ENCODE measurements around the gene DUSP18. TPM values are rescaled to one million over a fixed set of nuclear protein-coding genes. Genes with fewer than 3 reads are reported as not detected.
A peak's percentile ranks its signal among the peaks of the same experiment; 100 is the strongest.

DUSP18 gene
- total and polyA plus RNA-seq, 2 experiments from 2014 or later, result 7.7 to 7.9 TPM

- WGBS (ENCODE audit: low lambda C conversion rate, missing lambda C conversion rate), result 61% methylated on average over 5 of the region's 5 CpGs
- no peak for DNase-seq (ENCODE audit: low spot score)
Observed at GRCh38 chr22:30650508-30651116, 17.1 kb downstream of the DUSP18 start.

GRCh38 chr22:30649430-30650007, 18.2 kb downstream of the DUSP18 start:
- no peak overlapping the region for H2AFZ ChIP-seq
- WGBS (ENCODE audit: low lambda C conversion rate, missing lambda C conversion rate), result 57% methylated on average over 7 of the region's 7 CpGs
- no peak overlapping the region for H3K27ac ChIP-seq
- no peaks in the 10 kb centered on the region for H3K79me2 ChIP-seq
- no peak overlapping the region for H3K4me2 ChIP-seq
- no peaks in the 10 kb centered on the region for H3K9me2 ChIP-seq (replicated peaks; ENCODE audit: insufficient read depth)
- peaks cover 5% of the 10 kb centered on the region for H3K4me1 ChIP-seq (ENCODE audit: insufficient read depth)
- no peaks in the 10 kb centered on the region for H3K27me3 ChIP-seq
- no peaks in the 10 kb centered on the region for H3K36me3 ChIP-seq (replicated peaks; ENCODE audit: insufficient read depth, low read depth)
- TF ChIP-seq EZH2phosphoT487 (IDR thresholded peaks at IDR 0.05; ENCODE audit: low read depth, severe bottlenecking, unreplicated experiment) (no peak), EZH2 (IDR thresholded peaks at IDR 0.05; ENCODE audit: borderline replicate concordance) (no peak), CTCF (IDR thresholded peaks at IDR 0.05; ENCODE audit: poor library complexity) (no peak)
- no peaks in the 10 kb centered on the region for H3K9me3 ChIP-seq (ENCODE audit: low read depth)
- no peaks in the 10 kb centered on the region for H4K20me1 ChIP-seq (ENCODE audit: insufficient read depth, poor library complexity, severe bottlenecking)
- no peak overlapping the region for H3K4me3 ChIP-seq
- peak; percentile 76 for DNase-seq (ENCODE audit: low spot score)

More at GRCh38 chr22:30650508-30651116, 17.1 kb downstream of the DUSP18 start:
- Histone ChIP-seq H2AFZ (no peak overlapping the region), H3K9me3 (ENCODE audit: low read depth) (no peaks in the 10 kb centered on the region), H4K20me1 (ENCODE audit: insufficient read depth, poor library complexity, severe bottlenecking) (no peaks in the 10 kb centered on the region), H3K27ac (no peak overlapping the region), H3K27me3 (no peaks in the 10 kb centered on the region), H3K79me2 (no peaks in the 10 kb centered on the region), H3K4me1 (ENCODE audit: insufficient read depth) (peaks cover 5% of the 10 kb centered on the region), H3K9me2 (replicated peaks; ENCODE audit: insufficient read depth) (no peaks in the 10 kb centered on the region), H3K4me2 (no peak overlapping the region), H3K4me3 (no peak overlapping the region), H3K36me3 (replicated peaks; ENCODE audit: insufficient read depth, low read depth) (no peaks in the 10 kb centered on the region)
- TF ChIP-seq CTCF (IDR thresholded peaks at IDR 0.05; ENCODE audit: poor library complexity) (no peak), EZH2phosphoT487 (IDR thresholded peaks at IDR 0.05; ENCODE audit: low read depth, severe bottlenecking, unreplicated experiment) (no peak), EZH2 (IDR thresholded peaks at IDR 0.05; ENCODE audit: borderline replicate concordance) (no peak)

GRCh38 chr22:30648825-30649224, 18.9 kb downstream of the DUSP18 start:
- H3K9me2 ChIP-seq (replicated peaks; ENCODE audit: insufficient read depth), result no peaks in the 10 kb centered on the region
- H3K4me1 ChIP-seq (ENCODE audit: insufficient read depth), result peaks cover 5% of the 10 kb centered on the region
- DNase-seq (ENCODE audit: low spot score), result no peak
- H3K4me2 ChIP-seq, result no peak overlapping the region
- H2AFZ ChIP-seq, result no peak overlapping the region
- no peak overlapping the region for H3K27ac ChIP-seq
- H3K79me2 ChIP-seq, result no peaks in the 10 kb centered on the region
- H3K4me3 ChIP-seq, result no peak overlapping the region
- no peaks in the 10 kb centered on the region for H4K20me1 ChIP-seq (ENCODE audit: insufficient read depth, poor library complexity, severe bottlenecking)
- no peaks in the 10 kb centered on the region for H3K9me3 ChIP-seq (ENCODE audit: low read depth)
- 98% methylated on average over 3 of the region's 3 CpGs for WGBS (ENCODE audit: low lambda C conversion rate, missing lambda C conversion rate)
- no peaks in the 10 kb centered on the region for H3K36me3 ChIP-seq (replicated peaks; ENCODE audit: insufficient read depth, low read depth)
- no peak for TF ChIP-seq CTCF (IDR thresholded peaks at IDR 0.05; ENCODE audit: poor library complexity)
- no peaks in the 10 kb centered on the region for H3K27me3 ChIP-seq

All from hepatocyte (in vitro differentiated cells).